ENCODE measurements around the gene FBXL13. TPM values are rescaled to one million over a fixed set of nuclear protein-coding genes. Genes with fewer than 3 reads are reported as not detected.
"Not testable (repeated sequence)": the region's sequence is repeated elsewhere in the genome, so short reads cannot be mapped to it uniquely, and the experiment has no call there.

FBXL13 gene
- total RNA-seq, 2 donors from 2014 or later: 4.2 to 5.6 TPM

GRCh38 chr7:102769657-102770192 is 304.9 kb downstream of the FBXL13 start:
- WGBS, 2 donors: 90 to 91% methylated on average over 1 of the region's 3 CpGs
- H3K27me3 ChIP-seq; intact Hi-C loops (cut with DNase I): not testable (repeated sequence)

GRCh38 chr7:102763295-102763905 is 311.2 kb downstream of the FBXL13 start:
- H3K4me1 ChIP-seq; intact Hi-C loops (cut with DNase I); H3K36me3 ChIP-seq (replicated peaks in 1 of 2; ENCODE audit: insufficient read depth in 1 of 2, low read depth in 2 of 2); H3K27me3 ChIP-seq; H3K27ac ChIP-seq; H3K4me3 ChIP-seq; ATAC-seq; H3K9me3 ChIP-seq: not testable (repeated sequence)
- DNase-seq: peak in 1 of 4 donors; percentile 9
- WGBS, 2 donors: 27 to 30% methylated on average over 5 to 6 of the region's 6 CpGs

More at GRCh38 chr7:102769657-102770192, 304.9 kb downstream of the FBXL13 start:
- H3K4me1 ChIP-seq; DNase-seq; H3K4me3 ChIP-seq; H3K36me3 ChIP-seq (replicated peaks in 1 of 2; ENCODE audit: insufficient read depth in 1 of 2, low read depth in 2 of 2); H3K27ac ChIP-seq; ATAC-seq; H3K9me3 ChIP-seq: not testable (repeated sequence)

Small RNA genes within 50 kb of the gene (small RNA-seq; reads per million reads assigned to genes)
- not detected for gene RNU6-1136P

Other genes starting within 250 kb of the FBXL13 start
- 1 to 10 TPM; 2.0 to 2.9 TPM for gene LRRC17, start 161.8 kb downstream of the FBXL13 start, total RNA-seq
- gene ARMC10, start 344 bp upstream of the FBXL13 start, total RNA-seq: 10 to 100 TPM; 20.4 to 31.1 TPM
- gene NAPEPLD, start 74.3 kb upstream of the FBXL13 start, total RNA-seq: 10 to 100 TPM; 11.2 to 12.9 TPM
- 10 to 100 TPM; 30.1 to 38.6 TPM for gene PMPCB, start 222.6 kb upstream of the FBXL13 start, total RNA-seq